Fibroblast of skin of left quadriceps (primary cell): ENCODE data around the gene DIPK1B.

Experiments used
- DNase-seq, 2 experiments: peaks; one replicate each; pipeline ENCODE4 v3.0.0-alpha.2; 2013; ENCODE audit warnings: low read depth in 2 of 2

The DIPK1B gene

GRCh38 chr9:136711751-136712689, at the start of gene DIPK1B:
TSS of gene DIPK1B (plus strand) at chr9:136712572. CDS start at chr9:136712666, 94 bp downstream.
- DNase-seq, result no peak

- DNase-seq, result no peak
These were observed 49.5 kb upstream of the DIPK1B start, which contains the start of gene EGFL7 for GRCh38 chr9:136662656-136663581. TSS of gene EGFL7 (plus strand) at chr9:136662916. CDS start at chr9:136668283, 5,367 bp downstream.

GRCh38 chr9:136664000-136664915, 48.1 kb upstream of the DIPK1B start:
- no peak for DNase-seq

- DNase-seq, result no peak
These were observed 47.2 kb upstream of the DIPK1B start for GRCh38 chr9:136665111-136665703.

- DNase-seq, result no peak
These were observed 46.5 kb upstream of the DIPK1B start for GRCh38 chr9:136665704-136666371.

- no peak for DNase-seq
These were observed 45.8 kb upstream of the DIPK1B start for GRCh38 chr9:136666372-136667213.

- DNase-seq, result no peak
These were observed 45.0 kb upstream of the DIPK1B start for GRCh38 chr9:136667214-136667939.

GRCh38 chr9:136667940-136668760, 44.2 kb upstream of the DIPK1B start:
- no peak for DNase-seq

- no peak for DNase-seq
These were observed 43.2 kb upstream of the DIPK1B start for GRCh38 chr9:136668983-136669790.

GRCh38 chr9:136669791-136670464, 42.4 kb upstream of the DIPK1B start:
- DNase-seq, result no peak

- DNase-seq, result no peak
These were observed 41.7 kb upstream of the DIPK1B start for GRCh38 chr9:136670576-136671253.

- DNase-seq, result no peak
These were observed 41.1 kb upstream of the DIPK1B start for GRCh38 chr9:136671254-136671614.

- DNase-seq, result no peak
These were observed 40.5 kb upstream of the DIPK1B start for GRCh38 chr9:136671646-136672430.

- no peak for DNase-seq
These were observed 39.8 kb upstream of the DIPK1B start for GRCh38 chr9:136672431-136673087.
